NCI-H146 treated with DMSO at 0.1 percent for 48 hours (cell line): Measurements from ENCODE around the gene ING5.
"Not testable (repeated sequence)": the region's sequence is repeated elsewhere in the genome, so short reads cannot be mapped to it uniquely, and the experiment has no call there.

Source experiments
- DNase-seq: peaks from one replicate; lab custom pipeline; 2025; ENCODE audit not compliant: unreplicated experiment; lab: John Stamatoyannopoulos, UW

Gene ING5

DNA sequence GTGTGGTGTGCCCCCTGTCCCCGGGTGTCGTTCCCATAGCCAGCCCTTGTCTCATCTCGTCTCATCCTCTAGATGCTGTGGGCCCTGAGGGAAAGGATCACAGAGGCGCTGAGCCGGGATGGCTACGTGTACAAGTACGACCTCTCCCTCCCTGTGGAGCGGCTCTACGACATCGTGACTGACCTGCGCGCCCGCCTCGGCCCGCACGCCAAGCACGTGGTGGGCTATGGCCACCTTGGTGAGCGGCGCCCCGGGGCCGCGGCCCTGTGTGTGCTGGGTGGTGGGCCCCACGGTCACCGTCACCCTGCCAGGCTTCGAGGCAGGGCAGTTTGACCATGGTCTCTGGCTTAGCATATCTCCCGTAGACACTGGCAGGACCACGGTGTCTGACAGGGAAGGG, 53.9 kb downstream of the ING5 start:
- no peak for DNase-seq

- DNase-seq, result no peak
These were observed 57.4 kb downstream of the ING5 start for GRCh38 chr2:241759067-241759807.

DNA sequence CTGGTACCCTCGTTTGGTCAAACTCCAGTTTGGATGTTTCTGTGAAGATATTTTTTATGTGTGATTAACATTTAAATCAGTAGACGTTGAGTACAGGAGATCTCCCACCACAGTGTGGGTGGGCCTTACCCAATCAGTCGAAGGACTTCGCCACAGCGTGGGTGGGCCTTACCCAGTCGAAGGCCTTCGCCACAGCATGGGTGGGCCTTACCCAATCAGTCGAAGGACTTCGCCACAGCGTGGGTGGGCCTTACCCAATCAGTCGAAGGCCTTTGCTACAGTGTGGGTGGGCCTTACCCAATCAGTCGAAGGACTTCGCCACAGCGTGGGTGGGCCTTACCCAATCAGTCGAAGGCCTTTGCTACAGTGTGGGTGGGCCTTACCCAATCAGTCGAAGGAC, 58.1 kb downstream of the ING5 start:
- DNase-seq, result not testable (repeated sequence)

- DNase-seq, result no peak
These were observed 58.5 kb downstream of the ING5 start for GRCh38 chr2:241760301-241760771.

DNA sequence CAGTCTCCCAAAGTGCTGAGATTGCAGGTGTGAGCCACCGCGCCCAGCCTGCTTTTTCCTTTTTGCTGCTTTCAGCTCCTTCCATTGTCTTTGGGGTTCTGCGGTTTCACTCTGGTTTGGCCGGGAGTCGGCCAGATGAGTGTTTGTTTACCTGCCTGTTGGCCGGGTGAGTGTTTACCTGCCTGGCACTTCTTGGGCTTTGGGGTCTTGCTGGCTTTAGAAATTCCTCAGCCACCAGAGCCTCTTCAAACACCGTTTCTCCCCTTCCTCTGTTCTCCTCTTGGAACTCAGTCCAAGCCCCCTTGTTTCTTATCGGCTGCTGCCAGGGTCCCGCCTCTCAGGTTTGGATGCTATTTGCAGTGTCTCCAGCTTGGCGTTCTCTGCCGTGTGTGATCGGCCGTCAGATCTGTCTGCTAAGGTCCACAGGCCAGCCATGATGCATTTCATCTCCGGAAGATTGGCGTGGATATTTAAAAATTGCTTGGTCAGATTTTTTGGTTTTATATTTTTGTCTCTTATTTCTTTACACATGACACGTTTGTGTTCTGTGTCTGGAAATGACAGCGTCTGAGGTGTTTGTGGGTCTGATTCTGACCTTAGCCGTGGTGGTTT, 60.6 kb downstream of the ING5 start:
- DNase-seq, result no peak

GRCh38 chr2:241762933-241763369, 61.1 kb downstream of the ING5 start:
- no peak for DNase-seq

GRCh38 chr2:241763551-241764274, 61.9 kb downstream of the ING5 start:
- DNase-seq, result no peak

DNA sequence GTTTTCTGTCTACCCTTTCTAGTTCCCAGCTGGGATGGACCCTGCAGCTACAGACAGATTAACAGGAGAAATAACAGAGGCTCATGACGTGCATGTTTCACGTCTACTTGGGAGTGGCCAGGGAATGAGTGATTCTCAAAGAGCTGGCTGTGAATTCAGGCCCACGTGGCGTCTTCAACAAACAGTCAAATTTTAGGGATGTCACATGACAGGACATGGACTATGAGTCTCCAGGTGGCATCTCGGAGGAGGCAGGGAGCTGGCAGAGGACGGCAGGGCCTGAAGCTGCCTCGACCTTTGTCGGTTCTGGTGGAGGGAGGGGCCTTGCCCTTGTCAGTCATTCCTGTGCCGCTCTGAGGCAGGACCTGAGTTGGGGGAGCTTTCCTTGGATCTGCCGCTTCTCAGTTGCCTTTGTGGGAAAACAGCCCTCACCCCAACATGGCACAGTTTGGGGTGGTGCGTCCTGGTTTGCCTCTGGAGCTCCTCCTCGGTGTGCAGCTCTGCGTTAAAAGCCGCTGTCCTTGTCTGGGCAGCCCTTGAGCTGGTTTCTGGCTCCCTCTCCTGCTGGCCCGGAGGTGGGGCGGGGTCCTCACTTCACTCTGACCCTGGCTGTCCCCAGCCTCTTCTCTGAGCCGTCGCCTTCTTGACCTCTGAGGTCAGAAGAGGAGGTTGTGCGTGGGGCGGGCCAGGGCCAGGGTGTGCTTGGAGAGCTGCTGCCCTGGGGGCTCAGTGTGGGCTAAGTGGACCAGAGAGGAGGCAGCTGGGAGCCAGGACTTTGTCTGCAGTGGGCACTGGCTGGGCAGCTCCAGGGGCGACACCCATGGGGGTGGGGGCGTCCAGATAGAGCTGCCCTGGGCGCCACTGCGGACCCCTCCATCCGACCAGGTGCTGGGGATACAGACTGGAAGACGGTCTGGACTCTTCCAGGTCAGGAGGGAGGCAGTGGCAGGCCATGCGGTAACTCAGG, 62.7 kb downstream of the ING5 start:
- no peak for DNase-seq

- DNase-seq, result no peak
These were observed 65.8 kb downstream of the ING5 start for GRCh38 chr2:241767464-241768250.

GRCh38 chr2:241768251-241768711, 66.4 kb downstream of the ING5 start:
- DNase-seq, result no peak

GRCh38 chr2:241768850-241769249, 67.0 kb downstream of the ING5 start:
- no peak for DNase-seq

DNA sequence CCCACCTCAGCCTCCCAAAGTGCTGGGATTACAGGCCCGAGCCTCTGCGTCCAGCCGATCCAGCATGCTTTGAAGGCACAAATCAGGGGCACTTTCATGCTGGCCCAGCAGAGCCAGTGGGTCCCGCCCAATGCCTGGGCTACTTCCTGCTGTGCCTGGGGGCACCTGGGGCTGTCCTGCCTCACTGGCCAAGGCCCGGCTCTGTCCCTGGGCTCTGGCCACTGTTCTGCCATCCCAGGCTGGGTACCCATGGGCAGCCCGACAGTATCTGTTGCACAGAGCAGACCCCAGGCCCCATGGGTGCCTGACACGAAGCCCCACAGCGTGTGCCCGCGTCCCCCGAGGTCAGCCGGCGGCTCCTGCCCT, 68.0 kb downstream of the ING5 start:
- DNase-seq, result no peak

DNA sequence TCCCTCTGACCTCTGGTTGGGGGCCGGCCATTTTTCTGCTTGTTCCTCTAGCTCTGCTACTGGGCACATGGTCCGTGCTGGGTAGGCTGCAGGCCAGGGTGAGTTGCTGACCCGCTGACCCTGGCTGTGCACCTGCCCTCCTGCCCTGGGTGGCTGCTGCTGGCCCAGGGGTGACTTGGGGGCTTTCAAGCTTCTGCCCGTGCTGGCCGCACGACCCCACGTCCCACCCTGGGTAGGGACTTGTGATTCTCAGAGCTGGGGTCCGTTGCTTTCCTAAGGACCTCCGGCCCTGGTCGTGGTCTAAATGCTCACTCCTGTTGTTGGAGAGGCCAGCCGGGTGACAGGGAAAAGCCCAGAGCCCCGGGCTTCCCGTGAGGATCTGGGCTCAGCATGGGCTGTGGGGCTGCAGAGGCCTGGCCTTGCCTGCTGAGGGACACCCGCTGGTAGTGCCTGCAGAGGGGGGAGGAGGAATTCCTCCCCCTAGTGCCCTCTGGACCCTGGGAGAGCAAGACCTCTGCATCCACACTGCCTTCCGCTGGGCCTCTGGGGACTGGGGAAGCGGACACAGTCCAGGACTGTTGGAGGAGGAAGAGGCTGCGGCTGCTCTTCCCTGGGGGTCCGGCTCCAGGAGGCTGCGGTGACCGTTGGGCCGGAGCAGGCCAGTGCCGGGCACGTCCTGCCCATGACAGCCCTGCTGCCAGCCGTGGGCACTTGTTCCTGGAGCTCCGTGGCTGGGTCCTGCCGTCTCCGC, 68.5 kb downstream of the ING5 start:
- DNase-seq, result no peak

DNA sequence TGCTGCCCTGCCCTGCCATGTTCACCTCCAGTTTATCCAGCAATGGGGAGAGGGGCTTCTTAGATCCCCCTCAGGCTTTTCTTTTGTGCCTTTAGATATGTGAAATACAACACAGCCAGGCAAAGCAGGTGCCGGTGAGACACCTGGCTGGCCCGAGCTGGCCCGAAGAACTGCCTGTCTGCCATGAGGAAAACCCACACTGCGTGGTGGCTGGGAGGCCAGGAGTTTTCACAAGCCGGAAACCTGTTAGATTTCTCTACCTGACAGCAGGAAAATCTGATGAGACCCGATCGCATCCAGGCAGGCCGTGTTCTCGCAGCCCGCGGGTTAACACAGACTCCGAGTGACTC, 69.1 kb downstream of the ING5 start:
- DNase-seq, result no peak

DNA sequence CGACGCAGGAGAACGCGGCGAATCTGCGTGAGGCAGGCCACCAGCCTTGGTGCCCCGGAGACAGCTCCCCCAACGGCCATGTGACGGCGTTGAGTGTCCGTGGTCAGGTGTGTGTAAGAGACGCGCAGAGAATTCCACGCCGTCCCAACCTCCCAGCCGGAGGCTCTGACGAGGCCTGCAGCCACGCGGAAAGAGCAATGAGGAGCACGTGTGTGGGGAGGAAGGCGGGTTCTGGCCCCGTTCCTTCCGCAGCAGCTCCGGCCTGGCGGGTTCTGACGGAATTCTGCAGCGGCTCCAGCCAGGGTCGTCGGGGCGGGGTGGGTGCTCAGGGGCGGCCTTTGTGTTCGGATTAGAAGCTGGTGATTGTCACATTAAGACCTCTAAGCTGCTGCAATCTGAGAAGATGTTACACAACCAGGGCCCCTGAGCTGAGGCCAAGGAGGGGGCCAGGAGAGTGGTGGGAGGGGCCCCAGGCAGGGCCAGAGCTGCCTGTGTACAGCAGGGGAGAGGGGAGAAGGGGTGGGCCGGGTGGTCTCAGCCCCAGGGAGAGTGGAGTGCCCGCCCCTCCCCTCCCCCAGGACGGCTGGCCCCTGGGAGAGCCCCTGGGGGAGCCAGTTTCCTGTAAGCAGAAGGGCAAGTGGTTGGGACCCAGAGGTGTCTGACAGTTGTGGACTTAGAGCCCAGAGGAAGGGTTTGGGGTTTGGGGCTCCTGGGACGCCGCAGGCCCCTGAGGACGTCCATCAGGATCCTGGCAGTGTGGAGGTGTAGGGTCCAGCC, 69.6 kb downstream of the ING5 start:
- DNase-seq, result no peak

GRCh38 chr2:241772063-241772499, 70.2 kb downstream of the ING5 start:
- DNase-seq, result no peak

- peak; percentile 26 for DNase-seq
These were observed 71.9 kb downstream of the ING5 start for GRCh38 chr2:241773511-241774418.
